ENCODE data around the gene RRP1B.
"Not testable (repeated sequence)": the region's sequence is repeated elsewhere in the genome, so short reads cannot be mapped to it uniquely, and the experiment has no call there.

Gene RRP1B

DNA sequence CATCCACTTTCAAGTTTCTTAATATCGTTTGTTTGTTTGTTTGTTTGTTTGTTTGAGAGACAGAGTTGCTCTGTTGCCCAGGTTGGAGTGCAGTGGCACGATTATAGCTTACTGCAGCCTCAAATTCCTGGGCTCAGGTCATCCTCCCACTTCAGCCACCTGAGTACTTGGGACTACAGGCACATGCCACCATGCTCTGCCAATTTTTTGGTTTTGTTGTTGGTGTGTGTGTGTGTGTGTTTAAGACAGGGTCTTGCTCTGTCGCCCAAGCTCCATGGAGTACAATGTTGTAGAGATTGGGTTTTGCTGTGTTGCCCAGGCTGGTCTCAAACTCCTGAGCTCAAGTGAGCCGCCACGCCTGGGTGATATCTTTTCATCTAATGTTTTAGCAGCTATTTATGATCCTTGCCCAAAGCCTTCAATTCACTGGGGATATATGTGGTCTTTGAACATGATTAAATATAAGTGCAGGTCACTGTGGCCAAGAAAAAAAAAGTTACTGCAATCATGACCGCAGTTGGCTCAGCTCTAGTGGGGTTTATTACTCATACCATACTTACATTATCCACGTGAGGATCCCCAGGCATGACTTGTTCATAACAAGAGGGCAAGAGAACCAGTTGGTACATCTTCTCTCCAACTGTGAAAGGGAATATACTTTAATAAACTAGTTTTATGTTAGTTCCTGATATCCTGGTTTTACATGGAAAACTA, 8.0 kb downstream of the RRP1B start:
- no peak overlapping the region for H3K27ac ChIP-seq (ENCODE audit: insufficient read depth, low read depth, low read length, poor library complexity, severe bottlenecking)
- no peaks in the 10 kb centered on the region for H3K27me3 ChIP-seq (ENCODE audit: control insufficient read depth, insufficient read depth, low read length, poor library complexity, severe bottlenecking)
- WGBS, 2 experiments: 91 to 95% methylated on average over 7 of the region's 7 CpGs
- no peaks in the 10 kb centered on the region for H3K4me1 ChIP-seq (ENCODE audit: control insufficient read depth, insufficient read depth, low read length)
- no peak overlapping the region for H3K4me3 ChIP-seq (ENCODE audit: insufficient read depth, low read depth, low read length)
- no peaks in the 10 kb centered on the region for H3K9me3 ChIP-seq (ENCODE audit: control insufficient read depth, low read length)
- H3K36me3 ChIP-seq (ENCODE audit: control insufficient read depth, insufficient read depth, low read length): peaks cover 15% of the 10 kb centered on the region

GRCh38 chr21:43669828-43670605, 10.7 kb downstream of the RRP1B start:
- Histone ChIP-seq H3K27ac (ENCODE audit: insufficient read depth, low read depth, low read length, poor library complexity, severe bottlenecking) (no peak overlapping the region), H3K4me3 (ENCODE audit: insufficient read depth, low read depth, low read length) (no peak overlapping the region), H3K36me3 (ENCODE audit: control insufficient read depth, insufficient read depth, low read length) (peaks cover 8% of the 10 kb centered on the region), H3K27me3 (ENCODE audit: control insufficient read depth, insufficient read depth, low read length, poor library complexity, severe bottlenecking) (no peaks in the 10 kb centered on the region), H3K9me3 (ENCODE audit: control insufficient read depth, low read length) (no peaks in the 10 kb centered on the region), H3K4me1 (ENCODE audit: control insufficient read depth, insufficient read depth, low read length) (no peaks in the 10 kb centered on the region)
- WGBS, 2 experiments: 88 to 91% methylated on average over 20 of the region's 20 CpGs

DNA sequence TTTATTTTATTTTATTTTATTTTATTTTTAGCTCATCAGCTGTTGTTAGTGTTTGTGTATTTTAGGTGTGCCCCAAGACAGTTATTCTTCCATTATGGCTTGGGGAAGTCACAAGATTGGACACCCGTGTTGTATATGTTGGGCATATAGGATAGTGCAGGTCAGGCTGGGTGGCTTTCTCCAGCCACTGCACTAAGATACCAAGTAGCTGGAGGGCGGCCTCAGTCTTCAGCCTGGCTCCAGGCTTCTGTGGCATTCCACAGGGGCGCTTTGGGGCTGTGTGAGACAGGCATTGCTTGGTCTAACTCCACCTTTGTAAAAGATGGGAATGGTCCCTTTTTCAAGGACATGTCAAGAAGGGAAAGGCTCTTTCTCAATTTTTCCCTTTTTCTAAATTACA, 16.5 kb downstream of the RRP1B start:
- H3K36me3 ChIP-seq (ENCODE audit: control insufficient read depth, insufficient read depth, low read length): peaks cover 24% of the 10 kb centered on the region
- H3K4me1 ChIP-seq (ENCODE audit: control insufficient read depth, insufficient read depth, low read length): no peaks in the 10 kb centered on the region
- H3K27me3 ChIP-seq (ENCODE audit: control insufficient read depth, insufficient read depth, low read length, poor library complexity, severe bottlenecking): no peaks in the 10 kb centered on the region
- H3K4me3 ChIP-seq (ENCODE audit: insufficient read depth, low read depth, low read length): no peak overlapping the region
- H3K27ac ChIP-seq (ENCODE audit: insufficient read depth, low read depth, low read length, poor library complexity, severe bottlenecking): no peak overlapping the region
- WGBS, 2 experiments: 94 to 95% methylated on average over 3 of the region's 3 CpGs
- H3K9me3 ChIP-seq (ENCODE audit: control insufficient read depth, low read length): no peaks in the 10 kb centered on the region

DNA sequence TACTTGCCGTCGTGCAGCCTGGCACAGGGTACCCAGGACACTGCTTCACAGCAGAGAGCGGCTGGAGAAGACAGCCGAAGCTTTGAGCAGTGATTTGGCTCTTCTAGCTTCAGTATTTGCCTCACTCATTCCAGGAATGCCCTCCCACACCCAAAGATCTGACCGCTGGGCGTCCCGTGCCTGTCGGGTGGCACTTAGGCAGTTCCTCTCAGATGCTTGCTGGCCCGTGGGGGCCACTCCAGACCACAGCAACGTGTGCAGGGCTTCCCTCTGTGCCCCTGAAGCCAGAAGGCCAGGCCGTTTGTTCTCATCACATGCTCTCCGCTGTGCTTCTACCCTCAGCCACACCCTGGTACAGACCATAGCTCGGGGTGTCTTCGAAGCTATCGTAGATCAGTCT, 17.0 kb downstream of the RRP1B start:
- H3K4me3 ChIP-seq (ENCODE audit: insufficient read depth, low read depth, low read length): no peak overlapping the region
- no peaks in the 10 kb centered on the region for H3K4me1 ChIP-seq (ENCODE audit: control insufficient read depth, insufficient read depth, low read length)
- WGBS, 2 experiments: 96% methylated on average over 15 of the region's 15 CpGs
- no peak overlapping the region for H3K27ac ChIP-seq (ENCODE audit: insufficient read depth, low read depth, low read length, poor library complexity, severe bottlenecking)
- H3K36me3 ChIP-seq (ENCODE audit: control insufficient read depth, insufficient read depth, low read length): peaks cover 24% of the 10 kb centered on the region
- H3K9me3 ChIP-seq (ENCODE audit: control insufficient read depth, low read length): no peaks in the 10 kb centered on the region
- H3K27me3 ChIP-seq (ENCODE audit: control insufficient read depth, insufficient read depth, low read length, poor library complexity, severe bottlenecking): no peaks in the 10 kb centered on the region

DNA sequence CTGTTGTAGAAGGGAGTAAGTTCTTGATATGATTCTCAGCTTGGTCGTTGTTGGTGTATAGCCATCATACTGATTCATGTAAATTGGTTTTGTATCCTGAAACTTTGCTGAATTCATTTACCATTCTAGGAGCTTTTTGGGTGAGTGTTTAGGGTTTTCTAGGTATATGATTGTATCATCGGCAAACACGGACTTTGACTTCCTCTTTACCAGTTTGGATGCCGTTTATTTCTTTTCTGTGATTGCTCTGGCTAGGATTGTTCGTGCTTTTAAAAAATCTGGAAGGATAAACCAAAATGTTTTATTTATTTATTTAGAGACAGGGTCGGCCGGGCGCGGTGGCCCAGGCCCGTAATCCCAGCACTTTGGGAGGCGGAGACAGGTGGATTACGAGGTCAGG, 20.6 kb downstream of the RRP1B start:
- H3K27me3 ChIP-seq (ENCODE audit: control insufficient read depth, insufficient read depth, low read length, poor library complexity, severe bottlenecking): no peaks in the 10 kb centered on the region
- no peak overlapping the region for H3K4me3 ChIP-seq (ENCODE audit: insufficient read depth, low read depth, low read length)
- no peak overlapping the region for H3K27ac ChIP-seq (ENCODE audit: insufficient read depth, low read depth, low read length, poor library complexity, severe bottlenecking)
- peaks cover 35% of the 10 kb centered on the region for H3K36me3 ChIP-seq (ENCODE audit: control insufficient read depth, insufficient read depth, low read length)
- no peaks in the 10 kb centered on the region for H3K4me1 ChIP-seq (ENCODE audit: control insufficient read depth, insufficient read depth, low read length)
- WGBS, 2 experiments: 94 to 96% methylated on average over 12 of the region's 12 CpGs
- no peaks in the 10 kb centered on the region for H3K9me3 ChIP-seq (ENCODE audit: control insufficient read depth, low read length)

DNA sequence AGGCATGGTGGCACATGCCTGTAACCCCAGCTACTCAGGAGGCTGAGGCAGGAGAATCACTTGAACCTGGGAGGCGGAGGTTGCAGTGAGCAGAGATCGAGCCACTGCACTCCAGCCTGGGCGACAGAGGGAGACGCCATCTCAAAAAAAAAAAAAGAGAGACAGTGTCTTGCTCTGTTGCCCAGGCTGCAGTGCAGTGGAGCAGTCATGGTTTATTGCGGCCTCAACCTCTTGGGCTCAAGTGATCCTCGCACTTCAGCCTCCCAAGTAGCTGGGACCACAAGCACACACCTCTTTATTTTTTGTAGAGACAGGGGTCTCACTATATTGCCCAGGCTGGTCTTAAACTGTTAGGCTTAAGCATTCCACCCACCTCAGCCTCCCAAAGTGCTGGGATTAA, 21.1 kb downstream of the RRP1B start:
- not testable (repeated sequence) for H3K9me3 ChIP-seq (ENCODE audit: control insufficient read depth, low read length); H3K4me1 ChIP-seq (ENCODE audit: control insufficient read depth, insufficient read depth, low read length); H3K27me3 ChIP-seq (ENCODE audit: control insufficient read depth, insufficient read depth, low read length, poor library complexity, severe bottlenecking); H3K27ac ChIP-seq (ENCODE audit: insufficient read depth, low read depth, low read length, poor library complexity, severe bottlenecking); H3K4me3 ChIP-seq (ENCODE audit: insufficient read depth, low read depth, low read length)
- peaks cover 37% of the 10 kb centered on the region for H3K36me3 ChIP-seq (ENCODE audit: control insufficient read depth, insufficient read depth, low read length)
- WGBS, 2 experiments: 79% methylated on average over 6 of the region's 6 CpGs

DNA sequence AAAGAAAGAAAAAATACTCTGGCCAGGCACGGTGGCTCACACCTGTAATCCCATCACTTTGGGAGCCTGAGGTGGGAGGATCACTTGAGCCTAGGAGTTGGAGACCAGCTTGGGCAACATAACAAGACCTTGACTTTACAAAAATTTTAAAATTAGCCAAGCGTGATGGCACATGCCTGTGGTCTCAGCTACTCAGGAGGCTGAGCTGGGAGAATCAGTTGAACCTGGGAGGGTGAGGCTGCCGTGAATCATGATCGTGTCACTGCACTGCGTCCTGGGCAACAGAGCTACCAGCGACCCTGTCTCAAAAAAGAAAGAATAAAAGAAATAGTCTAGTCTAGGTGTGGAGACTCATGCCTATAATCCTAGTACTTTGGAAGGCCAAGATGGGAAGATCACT, 22.3 kb downstream of the RRP1B start:
- H3K27me3 ChIP-seq (ENCODE audit: control insufficient read depth, insufficient read depth, low read length, poor library complexity, severe bottlenecking): no peaks in the 10 kb centered on the region
- WGBS, 2 experiments: 96 to 98% methylated on average over 6 of the region's 6 CpGs
- H3K27ac ChIP-seq (ENCODE audit: insufficient read depth, low read depth, low read length, poor library complexity, severe bottlenecking): no peak overlapping the region
- H3K9me3 ChIP-seq (ENCODE audit: control insufficient read depth, low read length): no peaks in the 10 kb centered on the region
- no peaks in the 10 kb centered on the region for H3K4me1 ChIP-seq (ENCODE audit: control insufficient read depth, insufficient read depth, low read length)
- H3K36me3 ChIP-seq (ENCODE audit: control insufficient read depth, insufficient read depth, low read length): peaks cover 39% of the 10 kb centered on the region
- H3K4me3 ChIP-seq (ENCODE audit: insufficient read depth, low read depth, low read length): no peak overlapping the region

DNA sequence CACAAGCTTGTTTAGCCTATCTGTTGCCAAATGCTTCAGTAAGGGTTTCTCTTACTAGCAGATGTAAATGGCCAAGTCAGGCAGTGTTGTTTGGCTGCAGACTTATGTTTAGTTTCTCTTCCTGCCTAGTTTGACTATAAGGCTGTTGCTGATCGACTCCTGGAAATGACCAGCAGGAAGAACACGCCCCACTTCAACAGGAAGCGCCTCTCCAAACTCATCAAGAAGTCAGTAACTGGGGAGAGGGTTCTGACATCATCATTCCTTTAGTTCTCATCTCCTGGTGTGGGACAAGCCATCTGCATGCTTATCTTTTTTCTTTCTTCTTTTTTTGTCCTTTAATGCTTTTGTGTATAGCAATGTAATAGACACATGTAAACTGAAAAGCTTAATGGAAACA, 25.1 kb downstream of the RRP1B start:
- 98 to 100% methylated on average over 3 of the region's 3 CpGs for WGBS, 2 experiments
- Histone ChIP-seq H3K27me3 (ENCODE audit: control insufficient read depth, insufficient read depth, low read length, poor library complexity, severe bottlenecking) (no peaks in the 10 kb centered on the region), H3K4me1 (ENCODE audit: control insufficient read depth, insufficient read depth, low read length) (no peaks in the 10 kb centered on the region), H3K27ac (ENCODE audit: insufficient read depth, low read depth, low read length, poor library complexity, severe bottlenecking) (no peak overlapping the region), H3K36me3 (ENCODE audit: control insufficient read depth, insufficient read depth, low read length) (peaks cover 54% of the 10 kb centered on the region), H3K9me3 (ENCODE audit: control insufficient read depth, low read length) (no peaks in the 10 kb centered on the region), H3K4me3 (ENCODE audit: insufficient read depth, low read depth, low read length) (no peak overlapping the region)

DNA sequence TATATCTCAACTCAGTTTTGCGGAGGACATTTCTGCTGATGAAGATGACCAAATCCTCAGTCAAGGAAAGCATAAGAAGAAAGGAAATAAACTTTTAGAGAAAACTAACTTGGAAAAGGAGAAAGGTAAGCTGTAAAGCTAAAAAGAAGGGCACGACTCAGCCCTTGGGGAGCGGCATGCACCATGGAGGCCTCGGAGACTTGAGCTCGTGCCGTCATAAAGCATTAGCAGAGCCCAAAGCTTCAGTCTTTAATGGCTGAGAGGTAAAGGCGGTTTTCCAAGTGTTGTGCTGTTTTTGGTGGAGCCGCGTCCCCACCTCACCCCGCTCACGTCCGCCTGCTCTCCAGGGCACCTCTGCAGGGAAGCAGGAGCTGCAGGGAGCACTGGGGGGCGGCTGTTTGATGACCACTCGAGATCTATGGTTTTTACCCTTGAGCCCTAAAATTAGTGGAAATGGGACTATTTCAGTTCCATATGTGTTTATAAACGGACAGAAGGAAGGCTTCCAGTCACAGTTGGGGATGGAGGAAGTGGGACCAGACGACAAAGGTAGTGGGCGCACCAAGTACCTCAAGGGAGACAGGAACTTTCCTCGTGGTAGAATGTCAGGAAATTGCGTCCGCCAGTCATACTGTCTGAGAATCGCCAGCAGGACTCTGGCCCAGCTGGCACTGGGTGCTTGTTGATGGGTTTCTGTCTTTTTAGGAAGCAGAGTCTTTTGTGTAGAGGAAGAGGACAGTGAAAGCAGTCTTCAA, 27.6 kb downstream of the RRP1B start:
- Histone ChIP-seq H3K4me3 (ENCODE audit: insufficient read depth, low read depth, low read length) (no peak overlapping the region), H3K4me1 (ENCODE audit: control insufficient read depth, insufficient read depth, low read length) (no peaks in the 10 kb centered on the region), H3K27me3 (ENCODE audit: control insufficient read depth, insufficient read depth, low read length, poor library complexity, severe bottlenecking) (no peaks in the 10 kb centered on the region), H3K27ac (ENCODE audit: insufficient read depth, low read depth, low read length, poor library complexity, severe bottlenecking) (no peak overlapping the region), H3K36me3 (ENCODE audit: control insufficient read depth, insufficient read depth, low read length) (peaks cover 58% of the 10 kb centered on the region), H3K9me3 (ENCODE audit: control insufficient read depth, low read length) (no peaks in the 10 kb centered on the region)
- 93% methylated on average over 21 of the region's 21 CpGs for WGBS, 2 experiments

All from ectodermal cell (in vitro differentiated cells).